NAMALWA (cell line): ENCODE data around the gene EPB42.
A peak's percentile ranks its signal among the peaks of the same experiment; 100 is the strongest.
"Not testable (repeated sequence)": the region's sequence is repeated elsewhere in the genome, so short reads cannot be mapped to it uniquely, and the experiment has no call there.

Source experiments
- DNase-seq: peaks from one replicate; pipeline ENCODE4 v3.0.0-alpha.2; 2015; ENCODE audit warnings: low spot score

Gene EPB42

DNA sequence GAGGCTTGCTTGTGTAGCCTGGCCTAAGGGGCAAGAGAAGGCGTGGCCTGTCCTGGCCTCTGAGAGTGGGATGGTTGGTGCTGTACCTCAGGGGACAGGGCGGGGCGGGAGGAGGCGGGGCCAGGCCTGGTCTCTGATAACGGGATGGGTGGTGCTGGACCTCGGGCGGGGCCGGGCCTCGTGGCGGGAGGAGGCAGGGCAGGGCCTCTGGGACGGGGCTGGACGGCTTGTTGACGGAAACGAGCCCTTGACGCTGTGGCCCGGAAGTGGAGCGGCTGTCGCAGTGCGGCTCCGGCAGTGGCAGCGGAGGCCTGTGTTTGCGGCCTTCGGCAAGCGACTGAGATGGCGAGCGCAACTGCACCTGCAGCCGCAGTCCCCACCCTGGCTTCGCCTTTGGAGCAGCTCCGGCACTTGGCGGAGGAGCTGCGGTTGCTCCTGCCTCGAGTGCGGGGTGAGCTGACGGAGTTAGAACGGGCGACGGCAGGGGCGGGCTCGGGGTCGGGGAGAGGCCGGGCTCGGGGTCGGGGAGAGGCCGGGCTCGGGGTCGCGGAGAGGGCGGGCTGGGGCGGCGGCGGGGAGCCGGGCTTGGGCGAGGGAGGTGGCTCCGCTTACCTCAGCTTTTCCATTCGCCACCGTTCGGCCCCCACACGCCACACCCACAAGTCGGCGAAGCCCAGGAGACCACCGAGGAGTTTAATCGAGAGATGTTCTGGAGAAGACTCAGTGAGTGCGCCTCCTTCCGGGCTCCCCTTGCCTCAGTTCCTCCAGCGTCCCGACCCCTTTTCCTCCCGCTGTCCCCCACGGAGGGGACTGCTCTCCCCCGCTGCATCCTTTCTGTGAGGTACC, 35.4 kb downstream of the EPB42 start, which contains the start of gene CCNDBP1:
Gene CCNDBP1 (plus strand): TSS at position 247 of the 846 bp plus-strand sequence. CDS start 96 bp downstream, at position 343.
- peak; percentile 93 for DNase-seq

DNA sequence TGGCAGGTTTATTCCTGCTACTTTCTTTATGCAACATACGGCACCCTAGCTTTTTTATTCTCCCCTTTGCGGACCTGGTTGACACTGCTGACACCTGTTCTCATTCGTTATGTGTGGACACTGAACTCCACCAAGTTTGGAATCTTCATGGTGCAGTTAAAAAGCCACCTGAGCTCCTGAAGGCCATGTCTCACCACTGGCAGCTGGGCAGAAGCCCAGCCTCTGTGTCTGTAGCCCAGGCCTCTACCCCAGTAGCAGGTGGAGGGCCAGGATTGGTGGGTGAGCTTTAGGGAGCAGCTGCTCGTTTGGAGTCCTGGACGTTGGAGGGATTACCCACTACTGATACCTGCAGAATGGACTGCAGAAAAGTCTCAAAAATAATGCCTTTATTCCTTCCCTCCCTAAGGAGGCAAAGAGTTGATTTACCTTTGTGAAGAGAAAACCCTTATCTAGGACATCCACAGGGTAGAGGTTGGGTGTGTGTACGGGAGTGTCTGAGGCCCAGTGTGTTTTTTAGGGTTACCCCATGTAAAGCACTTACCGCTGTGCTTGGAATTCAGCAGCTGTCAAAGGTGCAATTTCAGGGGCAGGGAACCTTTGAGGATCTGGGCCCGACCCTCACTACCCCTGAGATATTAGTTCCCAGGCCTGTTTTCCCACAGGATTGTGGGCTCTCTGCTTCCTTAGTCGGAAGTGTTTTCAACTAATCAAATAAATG, 36.3 kb downstream of the EPB42 start:
- no peak for DNase-seq

DNA sequence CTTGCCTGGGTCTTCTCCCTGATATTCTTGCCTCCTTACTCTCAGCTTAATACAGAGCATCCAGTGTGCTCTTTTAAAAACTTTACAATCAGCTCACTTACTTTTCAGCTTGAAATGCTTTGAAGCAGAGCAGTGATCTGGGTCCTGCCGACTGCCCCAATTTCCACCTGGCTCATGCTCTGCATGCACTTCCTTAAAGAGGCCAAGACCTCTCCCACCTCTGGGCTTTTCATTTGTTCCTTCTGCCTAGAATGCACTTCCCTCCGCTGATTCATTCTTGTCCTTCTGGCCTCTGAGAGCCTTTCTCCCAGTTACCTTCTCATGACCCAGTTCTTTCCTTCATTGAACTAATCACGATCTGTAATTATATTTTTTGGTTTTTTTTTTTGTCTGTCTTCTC, 37.5 kb downstream of the EPB42 start:
- no peak for DNase-seq

DNA sequence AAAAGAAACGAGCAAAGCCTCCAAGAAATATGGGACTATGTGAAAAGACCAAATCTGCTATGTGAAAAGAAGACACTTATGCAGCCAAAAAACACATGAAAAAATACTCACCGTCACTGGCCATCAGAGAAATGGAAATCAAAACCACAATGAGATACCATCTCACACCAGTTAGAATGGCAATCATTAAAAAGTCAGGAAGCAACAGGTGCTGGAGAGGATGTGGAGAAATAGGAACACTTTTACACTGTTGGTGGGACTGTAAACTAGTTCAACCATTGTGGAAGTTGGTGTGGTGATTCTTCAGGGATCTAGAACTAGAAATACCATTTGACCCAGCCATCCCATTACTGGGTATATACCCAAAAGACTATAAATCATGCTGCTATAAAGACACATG, 43.7 kb downstream of the EPB42 start:
- DNase-seq = not testable (repeated sequence)

DNA sequence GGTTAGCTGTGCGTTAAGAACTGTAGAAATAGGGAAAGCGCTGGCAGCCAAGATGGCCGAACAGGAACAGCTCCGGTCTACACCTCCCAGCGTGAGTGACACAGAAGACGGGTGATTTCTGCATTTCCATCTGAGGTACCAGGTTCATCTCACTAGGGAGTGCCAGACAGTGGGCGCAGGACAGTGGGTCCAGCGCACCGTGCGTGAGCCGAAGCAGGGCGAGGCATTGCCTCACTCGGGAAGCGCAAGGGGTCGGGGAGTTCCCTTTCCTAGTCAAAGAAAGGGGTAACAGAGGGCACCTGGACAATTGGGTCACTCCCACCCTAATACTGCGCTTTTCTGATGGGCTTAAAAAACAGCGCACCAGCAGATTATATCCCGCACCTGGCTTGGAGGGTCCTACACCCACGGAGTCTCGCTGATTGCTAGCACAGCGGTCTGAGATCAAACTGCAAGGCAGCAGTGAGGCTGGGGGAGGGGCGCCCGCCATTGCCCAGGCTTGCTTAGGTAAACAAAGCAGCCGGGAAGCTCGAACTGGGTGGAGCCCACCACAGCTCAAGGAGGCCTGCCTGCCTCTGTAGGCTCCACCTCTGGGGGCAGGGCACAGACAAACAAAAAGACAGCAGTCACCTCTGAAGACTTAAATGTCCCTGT, 45.0 kb downstream of the EPB42 start:
- DNase-seq = not testable (repeated sequence)

DNA sequence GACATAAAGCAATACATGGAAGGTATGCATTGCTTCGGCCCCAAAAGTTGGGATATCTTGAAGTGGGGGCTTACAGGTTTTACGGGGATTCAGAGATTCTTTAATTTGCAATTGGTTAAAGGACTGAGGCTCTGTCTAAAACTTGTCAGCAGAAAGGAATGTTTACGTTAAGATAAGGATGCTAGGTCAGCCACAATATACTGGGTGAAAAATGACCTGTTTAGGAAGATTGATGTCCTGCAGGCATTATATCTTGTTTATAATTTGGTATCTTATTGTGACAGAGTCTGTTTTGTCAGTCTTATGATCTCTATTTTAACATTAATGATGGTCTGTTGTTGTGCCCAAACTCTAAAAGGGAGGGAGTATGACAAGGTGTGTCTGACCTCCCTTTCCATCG, 50.9 kb downstream of the EPB42 start:
- DNase-seq = no peak

DNA sequence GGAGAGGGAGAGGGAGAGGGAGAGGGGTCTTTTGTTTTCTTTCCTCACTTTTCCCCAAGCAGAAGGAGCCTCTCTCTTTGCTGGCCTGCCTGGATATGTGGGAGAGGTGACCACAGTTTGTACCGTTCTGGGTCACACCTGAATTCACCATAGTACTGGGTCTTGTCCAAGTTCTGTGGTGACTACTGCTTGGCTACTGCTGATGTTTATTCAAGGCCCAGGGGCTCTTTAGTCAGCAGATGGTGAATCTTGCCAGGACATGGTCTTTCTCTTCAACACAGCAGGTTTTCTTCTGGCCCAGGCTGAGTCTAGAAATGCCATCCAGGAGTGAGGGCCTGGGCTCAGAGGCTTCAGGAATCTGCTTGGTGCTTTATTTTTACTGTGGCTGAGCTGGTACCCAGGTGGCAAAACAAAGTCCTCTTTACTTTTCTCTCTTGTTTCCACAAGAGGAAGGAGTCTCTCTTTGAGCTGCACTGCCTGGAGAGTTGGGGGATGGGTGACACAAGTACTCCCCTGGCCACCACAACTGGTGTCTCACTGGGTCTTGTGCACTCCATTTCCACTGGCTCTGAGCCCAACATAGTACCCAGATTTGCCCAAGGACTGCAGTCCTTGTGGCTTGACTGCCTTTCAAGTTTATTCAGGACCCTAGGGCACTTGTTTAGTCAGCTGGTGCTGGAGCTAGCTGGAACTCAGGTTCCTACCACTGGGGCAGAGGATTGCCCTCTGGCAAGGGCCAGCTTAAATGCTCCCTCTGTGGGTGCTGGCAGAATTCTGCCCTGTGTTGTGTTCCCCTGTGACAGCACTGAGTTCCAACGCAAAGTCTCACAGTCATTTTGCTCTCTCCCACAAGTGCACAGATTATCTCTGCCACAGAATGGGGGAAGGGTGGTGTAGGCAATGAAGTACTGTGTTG, 52.4 kb downstream of the EPB42 start:
- no peak for DNase-seq

DNA sequence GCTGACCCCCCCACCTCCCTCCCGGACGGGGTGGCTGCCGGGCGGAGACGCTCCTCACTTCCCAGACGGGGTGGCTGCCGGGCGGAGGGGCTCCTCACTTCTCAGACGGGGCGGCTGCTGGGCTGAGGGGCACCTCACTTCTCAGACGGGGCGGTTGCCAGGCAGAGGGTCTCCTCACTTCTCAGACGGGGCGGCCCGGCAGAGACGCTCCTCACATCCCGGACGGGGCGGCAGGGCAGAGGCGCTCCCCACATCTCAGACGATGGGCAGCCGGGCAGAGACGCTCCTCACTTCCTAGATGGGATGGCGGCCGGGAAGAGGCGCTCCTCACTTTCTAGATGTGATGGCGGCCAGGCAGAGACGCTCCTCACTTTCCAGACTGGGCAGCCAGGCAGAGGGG, 53.6 kb downstream of the EPB42 start:
- DNase-seq = not testable (repeated sequence)

DNA sequence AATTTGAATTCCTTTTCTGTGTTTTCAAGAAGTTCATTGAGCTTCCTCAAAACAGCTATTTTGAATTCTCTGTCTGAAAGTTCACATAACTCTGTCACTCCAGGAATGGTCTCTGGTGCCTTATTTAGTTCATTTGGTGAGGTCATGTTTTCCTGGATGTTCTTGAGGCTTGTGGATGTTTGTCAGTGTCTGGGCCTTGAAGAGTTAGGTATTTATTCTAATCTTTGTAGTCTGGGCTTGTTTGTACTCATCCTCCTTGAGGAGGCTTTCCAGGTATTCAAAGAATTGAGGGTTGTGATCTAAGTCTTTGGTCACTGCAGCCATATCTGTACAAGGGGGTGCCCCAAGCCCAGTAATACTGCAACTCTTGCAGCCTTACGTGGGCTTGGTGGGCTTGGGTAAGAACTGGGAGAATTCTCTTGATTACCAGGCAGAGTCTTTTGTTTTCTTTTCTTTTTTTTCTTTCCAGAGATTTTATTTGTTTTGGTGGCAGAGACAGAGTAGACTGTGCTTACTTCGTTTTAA, 55.0 kb downstream of the EPB42 start:
- no peak for DNase-seq

DNA sequence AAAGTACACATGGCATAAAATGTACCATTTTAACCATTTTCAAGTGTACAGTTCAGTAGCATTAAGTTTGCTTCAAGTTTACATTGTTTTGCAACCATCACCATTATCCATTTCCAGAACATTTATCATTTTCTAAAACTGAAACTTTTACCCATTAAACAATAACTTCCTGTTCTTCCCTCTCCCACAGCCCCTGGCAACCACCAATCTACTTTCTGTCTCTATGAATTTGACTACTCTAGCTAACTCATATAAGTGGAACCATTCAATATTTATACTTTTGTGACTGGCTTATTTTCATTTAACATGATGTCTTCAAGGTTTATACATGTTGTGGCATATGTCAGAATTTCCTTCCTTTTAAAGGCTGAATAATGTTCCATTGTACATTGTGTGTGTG, 67.5 kb downstream of the EPB42 start:
- DNase-seq = no peak

DNA sequence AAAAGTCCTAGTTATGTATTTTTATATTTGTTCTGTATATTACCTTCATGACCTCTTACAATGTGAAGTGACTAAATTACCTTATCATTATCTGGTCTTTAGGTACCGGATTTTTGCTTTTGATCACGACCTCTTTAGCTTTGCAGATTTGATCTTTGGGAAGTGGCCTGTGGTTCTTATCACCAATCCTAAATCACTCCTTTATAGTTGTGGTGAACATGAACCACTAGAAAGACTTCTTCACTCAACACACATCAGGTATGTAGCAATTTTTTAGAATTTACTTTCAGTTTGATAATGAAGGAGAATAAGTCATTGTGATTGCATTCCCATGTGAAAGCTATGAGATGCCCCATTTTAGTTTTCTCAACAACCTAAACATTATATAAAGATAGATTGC, 69.1 kb downstream of the EPB42 start:
- DNase-seq = no peak

DNA sequence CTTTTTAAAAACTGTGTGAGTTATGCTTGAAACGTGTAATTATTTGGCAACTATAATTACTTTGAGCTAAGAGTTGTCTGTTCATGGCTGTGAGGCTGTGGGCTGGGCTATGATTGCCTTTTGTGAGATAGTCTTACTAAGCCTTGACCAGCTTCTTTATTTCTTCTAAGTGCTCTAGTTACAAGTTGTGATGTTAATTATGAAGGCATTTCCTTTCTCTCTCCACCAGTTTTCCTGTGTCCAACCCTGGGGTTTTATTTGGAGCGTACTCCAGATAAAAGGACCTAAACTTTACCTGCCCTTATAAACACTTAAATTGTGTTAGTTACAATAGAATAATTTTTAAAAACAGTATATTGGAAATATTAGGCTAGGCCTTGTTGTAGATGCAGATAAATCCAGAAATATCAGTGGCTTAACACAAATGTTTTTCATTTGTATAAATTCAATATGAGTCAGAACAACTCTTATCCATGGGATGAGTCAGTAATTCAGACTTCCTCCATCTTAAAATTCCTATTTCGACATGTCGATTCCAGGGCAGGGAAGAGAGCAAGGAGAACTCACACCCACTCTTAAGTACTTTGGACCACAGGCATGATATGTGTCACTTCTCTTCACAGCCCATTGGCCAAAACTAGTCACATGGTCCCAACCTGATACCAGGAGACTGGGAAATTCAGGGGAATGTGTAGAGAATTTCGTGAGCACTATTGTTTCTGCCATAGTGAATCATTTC, 70.5 kb downstream of the EPB42 start:
- DNase-seq = no peak
